SK-N-SH (cell line): ENCODE results near the gene CFAP44. TPM values are rescaled to one million over a fixed set of nuclear protein-coding genes. Genes with fewer than 3 reads are reported as not detected.

Source experiments
- CTCF ChIA-PET: fragments of 300-600, 350-600 bp; formaldehyde crosslinking; extraction: SDS; loops from one replicate; lab custom pipeline; 2021; lab: Yijun Ruan, JAX
- POLR2A ChIA-PET: fragments of 350-600 bp; sonication (Branson Sonifier 250); formaldehyde crosslinking; extraction: SDS; loops from one replicate; lab custom pipeline; 2020; ENCODE audit warnings: antibody characterized with exemption, inconsistent platforms; lab: Yijun Ruan, JAX
- DNase-seq: peaks from one replicate; pipeline ENCODE4 v3.0.0; 2012
- H2AFZ ChIP-seq: fragments of 200-600 bp; sonication (generic); 2 replicates; pipeline ENCODE4 v1.8.1; 2016; ENCODE audit warnings: antibody characterized with exemption, mild to moderate bottlenecking, low read depth
- H3F3A ChIP-seq: fragments of 200-600 bp; sonication (generic); replicated peaks from 2 replicates; pipeline ENCODE3; 2016; ENCODE audit warnings: antibody characterized with exemption, mild to moderate bottlenecking; ENCODE audit not compliant: insufficient read depth
- H3K27ac ChIP-seq, 2 experiments: fragments of 200-500 bp in 1 of 2; fragments of 200-600 bp in 1 of 2; sonication (Bioruptor generic) in 1 of 2; sonication (generic), shearing (Covaris generic) in 1 of 2; 2 replicates each; pipeline versions ENCODE4 v1.5.1 to v1.6.1; 2014 to 2016; ENCODE audit warnings: low read depth in 2 of 2, inconsistent platforms in 1 of 2, low read length in 1 of 2, mild to moderate bottlenecking in 1 of 2, mixed read lengths in 1 of 2
- H3K27me3 ChIP-seq: fragments of 200-600 bp; sonication (generic), shearing (Covaris generic); 2 replicates; pipeline ENCODE4 v1.6.1; 2016; ENCODE audit warnings: mixed run types; ENCODE audit not compliant: insufficient read depth
- H3K36me3 ChIP-seq, 2 experiments: fragments of 200-500 bp in 1 of 2; fragments of 200-600 bp in 1 of 2; sonication (Bioruptor generic) in 1 of 2; sonication (generic) in 1 of 2; replicated peaks in 1 of 2; 2 replicates each; pipeline versions ENCODE3 to v1.5.1; 2014 to 2016; ENCODE audit warnings: low read length in 1 of 2, mild to moderate bottlenecking in 1 of 2; ENCODE audit not compliant: insufficient read depth in 2 of 2, control insufficient read depth in 1 of 2
- H3K4me1 ChIP-seq, 2 experiments: fragments of 200-500 bp in 1 of 2; fragments of 200-600 bp in 1 of 2; sonication (Bioruptor generic) in 1 of 2; sonication (generic), shearing (Covaris generic) in 1 of 2; 2 replicates each; pipeline versions ENCODE4 v1.5.1 to v1.6.1; 2014 to 2016; ENCODE audit warnings: low read depth in 1 of 2, low read length in 1 of 2, mixed run types in 1 of 2; ENCODE audit not compliant: insufficient read depth in 2 of 2, control insufficient read depth in 1 of 2
- H3K4me2 ChIP-seq: fragments of 200-600 bp; sonication (generic), shearing (Covaris generic); 2 replicates; pipeline ENCODE4 v1.6.1; 2017; ENCODE audit warnings: mixed run types
- H3K4me3 ChIP-seq, 2 experiments: fragments of 200-500 bp in 1 of 2; fragments of 200-600 bp in 1 of 2; sonication (Bioruptor generic) in 1 of 2; sonication (generic), shearing (Covaris generic) in 1 of 2; 2 replicates each; pipeline versions ENCODE4 v1.5.1 to v1.8.1; 2014 to 2016; ENCODE audit warnings: low read depth in 2 of 2, inconsistent platforms in 1 of 2, low read length in 1 of 2, mild to moderate bottlenecking in 1 of 2, mixed read lengths in 1 of 2, moderate library complexity in 1 of 2
- H3K79me2 ChIP-seq: fragments of 200-600 bp; sonication (generic); 2 replicates; pipeline ENCODE4 v1.8.1; 2017; ENCODE audit warnings: mild to moderate bottlenecking; ENCODE audit not compliant: insufficient read depth
- H3K9ac ChIP-seq: fragments of 200-600 bp; sonication (generic); 2 replicates; pipeline ENCODE4 v1.6.1; 2017; ENCODE audit warnings: mixed run types
- H3K9me2 ChIP-seq: fragments of 200-600 bp; sonication (generic); 2 replicates; pipeline ENCODE4 v1.6.1; 2017; ENCODE audit warnings: mixed run types
- H3K9me3 ChIP-seq: fragments of 200-600 bp; sonication (generic); 2 replicates; pipeline ENCODE4 v1.6.1; 2017; ENCODE audit warnings: mixed run types, mild to moderate bottlenecking, moderate library complexity
- H4K20me1 ChIP-seq: fragments of 200-600 bp; sonication (generic); 2 replicates; pipeline ENCODE4 v1.6.1; 2017; ENCODE audit warnings: mild to moderate bottlenecking, mixed run types; ENCODE audit not compliant: insufficient read depth
- CTCF ChIP-seq: fragments of 200-600 bp; sonication (generic); IDR thresholded peaks from 2 replicates; pipeline ENCODE4 v1.6.1; 2017; ENCODE audit warnings: antibody characterized with exemption, mild to moderate bottlenecking, moderate library complexity
- ELF1 ChIP-seq: IDR thresholded peaks from 2 replicates; pipeline ENCODE4 v1.4.0; 2012
- EZH2phosphoT487 ChIP-seq: fragments of 200-600 bp; sonication (generic); IDR thresholded peaks from 2 replicates; pipeline ENCODE4 v1.6.1; 2017; ENCODE audit warnings: low read depth, mixed run types, mild to moderate bottlenecking, antibody characterized with exemption, moderate library complexity, borderline replicate concordance
- FOSL2 ChIP-seq: IDR thresholded peaks from 2 replicates; pipeline ENCODE4 v1.4.0; 2012; ENCODE audit warnings: low read depth, mild to moderate bottlenecking, moderate library complexity, borderline replicate concordance
- FOXM1 ChIP-seq: IDR thresholded peaks from 2 replicates; pipeline ENCODE4 v1.4.0; 2012; ENCODE audit warnings: low read depth, mild to moderate bottlenecking
- JUND ChIP-seq: IDR thresholded peaks from 2 replicates; pipeline ENCODE4 v1.4.0; 2012
- MEF2A ChIP-seq: IDR thresholded peaks from 2 replicates; pipeline ENCODE4 v1.4.0; 2012; ENCODE audit warnings: low read depth, borderline replicate concordance
- NRF1 ChIP-seq: IDR thresholded peaks from 2 replicates; pipeline ENCODE4 v1.6.1; 2012; ENCODE audit warnings: low read depth, mild to moderate bottlenecking, low read length
- PBX3 ChIP-seq: IDR thresholded peaks from 2 replicates; pipeline ENCODE4; 2012
- POLR2AphosphoS5 ChIP-seq: IDR thresholded peaks from 2 replicates; pipeline ENCODE4 v1.6.1; 2012; ENCODE audit warnings: low read depth, low read length
- RCOR1 ChIP-seq: fragments of 150-350 bp; IDR thresholded peaks from 2 replicates; pipeline ENCODE4 v1.6.1; 2017; ENCODE audit warnings: antibody characterized with exemption, low read length
- RFX5 ChIP-seq: IDR thresholded peaks from 2 replicates; pipeline ENCODE4 v1.6.1; 2012; ENCODE audit warnings: mild to moderate bottlenecking, improper control_type of control experiment, low read length
- TCF12 ChIP-seq: IDR thresholded peaks from 2 replicates; pipeline ENCODE4 v1.4.0; 2012
- USF2 ChIP-seq: fragments of 150-350 bp; IDR thresholded peaks from 2 replicates; pipeline ENCODE4 v1.6.1; 2017; ENCODE audit warnings: antibody characterized with exemption, low read length, low read depth, borderline replicate concordance
- WGBS: methylation state at CpG from one replicate; pipeline ENCODE4 v1.1.6; 2017; ENCODE audit warnings: low lambda C conversion rate; 5-methylcytosine and 5-hydroxymethylcytosine counted together
- polyA plus RNA-seq, 3 experiments: library from polyadenylated mRNA; depleted of rRNA; stranded (reverse); fragments of >200 nt; gene quantifications; 2 replicates each; pipeline ENCODE4 v1.2.3, GENCODE V29; 2012

Gene CFAP44
- polyA plus RNA-seq, 1 of the 3 experiments (the other 2 are of a cell fraction), result 2.3 TPM

- H3F3A ChIP-seq, result no peaks in the 10 kb centered on the region
- no peaks in the 10 kb centered on the region for H3K9me3 ChIP-seq
- H3K36me3 ChIP-seq, result peaks cover 19 to 35% of the 10 kb centered on the region in 2 experiments
- DNase-seq, result no peak
- H3K27ac ChIP-seq, result no peak overlapping the region
- H4K20me1 ChIP-seq, result no peaks in the 10 kb centered on the region
- no peak for TF ChIP-seq EZH2phosphoT487
- no peak for TF ChIP-seq JUND
- no peak for TF ChIP-seq CTCF
- TF ChIP-seq RFX5, result no peak
- TF ChIP-seq USF2, result no peak
- no peak for TF ChIP-seq NRF1
- TF ChIP-seq, all 33 proteins: peak for 0
- ChIA-PET CTCF (no interaction called here), POLR2A (no interaction called here)
- 96% methylated on average over 6 of the region's 6 CpGs for WGBS
- no peaks in the 10 kb centered on the region for H3K4me1 ChIP-seq
- H3K4me3 ChIP-seq, result no peak overlapping the region
- no peaks in the 10 kb centered on the region for H3K27me3 ChIP-seq
- H3K9me2 ChIP-seq, result no peaks in the 10 kb centered on the region
- H2AFZ ChIP-seq, result no peak overlapping the region
- H3K79me2 ChIP-seq, result no peaks in the 10 kb centered on the region
- H3K9ac ChIP-seq, result no peak overlapping the region
- no peak overlapping the region for H3K4me2 ChIP-seq
Measured at GRCh38 chr3:113454057-113454456, 12.8 kb upstream of the CFAP44 start.

- H3K4me2 ChIP-seq, result no peak overlapping the region
- ChIA-PET CTCF (no interaction called here), POLR2A (no interaction called here)
- H4K20me1 ChIP-seq, result no peaks in the 10 kb centered on the region
- H3F3A ChIP-seq, result no peaks in the 10 kb centered on the region
- H3K9ac ChIP-seq, result no peak overlapping the region
- peaks cover 23 to 41% of the 10 kb centered on the region in 2 experiments for H3K36me3 ChIP-seq
- no peak overlapping the region for H2AFZ ChIP-seq
- TF ChIP-seq FOXM1 (no peak), RFX5 (no peak), EZH2phosphoT487 (no peak), TCF12 (no peak), ELF1 (no peak), PBX3 (no peak), MEF2A (no peak), POLR2AphosphoS5 (no peak), RCOR1 (no peak), FOSL2 (no peak), CTCF (no peak)
- no peak for DNase-seq
- 86% methylated on average over 1 of the region's 1 CpG for WGBS
- H3K4me1 ChIP-seq, result no peaks in the 10 kb centered on the region
- H3K4me3 ChIP-seq, result no peak overlapping the region
- H3K27ac ChIP-seq, result no peak overlapping the region
- H3K79me2 ChIP-seq, result no peaks in the 10 kb centered on the region
- no peaks in the 10 kb centered on the region for H3K9me3 ChIP-seq
- no peaks in the 10 kb centered on the region for H3K27me3 ChIP-seq
- no peaks in the 10 kb centered on the region for H3K9me2 ChIP-seq
Measured at GRCh38 chr3:113450911-113451310, 9.6 kb upstream of the CFAP44 start.
